RWPE2 (cell line): ENCODE data around the gene CFAP126.
"Not testable (repeated sequence)": the region's sequence is repeated elsewhere in the genome, so short reads cannot be mapped to it uniquely, and the experiment has no call there.

Source experiments
- ATAC-seq: fragments of 200-7000 bp; cut with Tn5 transposase; 3 replicates; pipeline ENCODE4 v1.9.1; 2021; ENCODE audit warnings: low read depth
- DNase-seq: peaks from one replicate; pipeline ENCODE4 v3.0.0-alpha.2; 2020; ENCODE audit warnings: low spot score
- H3K27ac ChIP-seq: fragments of 450-650 bp; 2 replicates; pipeline ENCODE4 v1.5.1; 2017; ENCODE audit warnings: mild to moderate bottlenecking; ENCODE audit not compliant: poor library complexity, severe bottlenecking
- H3K27me3 ChIP-seq: fragments of 250-450 bp; sonication (Bioruptor Pico); 2 replicates; pipeline ENCODE4 v1.5.1; 2021; ENCODE audit warnings: mild to moderate bottlenecking, moderate library complexity; ENCODE audit not compliant: insufficient read depth, poor library complexity, severe bottlenecking
- H3K36me3 ChIP-seq: fragments of 250-450 bp; sonication (Bioruptor Pico); 2 replicates; pipeline ENCODE4 v1.5.1; 2020; ENCODE audit warnings: low read depth, mild to moderate bottlenecking, moderate library complexity
- H3K4me1 ChIP-seq: fragments of 250-450 bp; sonication (Bioruptor Pico); 2 replicates; pipeline ENCODE4 v1.5.1; 2021; ENCODE audit warnings: mild to moderate bottlenecking, moderate library complexity; ENCODE audit not compliant: insufficient read depth, poor library complexity, severe bottlenecking
- H3K4me3 ChIP-seq: fragments of 250-450 bp; sonication (Bioruptor Pico); 2 replicates; pipeline ENCODE4 v1.5.1; 2021; ENCODE audit warnings: mild to moderate bottlenecking, moderate library complexity; ENCODE audit not compliant: severe bottlenecking
- H3K9me3 ChIP-seq: fragments of 250-450 bp; sonication (Bioruptor Pico); 2 replicates; pipeline ENCODE4 v1.5.1; 2021; ENCODE audit warnings: mild to moderate bottlenecking, moderate library complexity; ENCODE audit not compliant: severe bottlenecking
- TF ChIP-seq, protein P1 (sequence below): fragments of 450-650 bp; IDR thresholded peaks from one replicate; pipeline ENCODE4 v1.5.1; 2017; ENCODE audit warnings: mild to moderate bottlenecking, moderate library complexity; ENCODE audit not compliant: poor library complexity, severe bottlenecking

Gene CFAP126, protein sequence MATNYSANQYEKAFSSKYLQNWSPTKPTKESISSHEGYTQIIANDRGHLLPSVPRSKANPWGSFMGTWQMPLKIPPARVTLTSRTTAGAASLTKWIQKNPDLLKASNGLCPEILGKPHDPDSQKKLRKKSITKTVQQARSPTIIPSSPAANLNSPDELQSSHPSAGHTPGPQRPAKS

DNA sequence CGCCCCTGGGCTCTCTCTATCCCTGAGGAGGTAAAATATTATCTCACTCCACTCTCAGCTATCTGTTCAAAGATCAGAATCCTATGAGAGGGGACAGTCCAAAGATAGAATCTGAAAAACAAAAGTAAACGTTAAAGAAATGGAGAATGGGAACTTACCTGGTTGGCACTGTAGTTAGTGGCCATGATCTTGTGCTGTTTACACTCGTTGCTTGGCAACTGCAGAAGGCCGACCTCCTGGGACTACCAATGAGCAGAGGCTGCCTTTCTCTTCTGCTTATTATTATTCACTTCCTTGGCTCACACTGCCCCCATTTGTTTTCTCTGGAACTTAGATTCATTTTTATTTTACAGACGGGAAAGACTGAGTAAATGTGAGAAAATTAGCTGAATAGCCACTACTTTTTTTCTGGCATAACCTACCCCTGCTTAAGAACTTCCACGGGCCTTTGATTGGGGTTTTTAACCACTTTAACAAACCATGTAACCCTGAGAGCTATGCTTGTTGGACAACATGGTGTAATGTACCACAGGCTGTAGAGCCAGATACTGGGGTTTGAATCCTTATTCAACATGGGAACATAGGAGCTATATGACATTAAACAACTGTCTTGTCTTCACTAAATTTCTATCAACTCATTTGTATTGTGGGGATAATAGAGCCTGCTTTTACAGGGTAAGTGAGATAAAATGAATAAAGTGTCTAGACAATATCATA is at the start of gene CFAP126:
Gene CFAP126, minus strand, starts transcription at position 193 of the 717 bp plus-strand sequence. Its CDS starts 8 bp downstream, at position 185.
- ATAC-seq = peak; percentile 98
- Histone ChIP-seq H3K27ac (no peak within 1 kb of the TSS), H3K9me3 (no peaks in the 10 kb centered on the region), H3K27me3 (no peaks in the 10 kb centered on the region), H3K4me1 (no peaks in the 10 kb centered on the region), H3K36me3 (peaks cover 26% of the 10 kb centered on the region), H3K4me3 (no peak within 1 kb of the TSS)
- no peak for DNase-seq
- TF ChIP-seq, protein P1, sequence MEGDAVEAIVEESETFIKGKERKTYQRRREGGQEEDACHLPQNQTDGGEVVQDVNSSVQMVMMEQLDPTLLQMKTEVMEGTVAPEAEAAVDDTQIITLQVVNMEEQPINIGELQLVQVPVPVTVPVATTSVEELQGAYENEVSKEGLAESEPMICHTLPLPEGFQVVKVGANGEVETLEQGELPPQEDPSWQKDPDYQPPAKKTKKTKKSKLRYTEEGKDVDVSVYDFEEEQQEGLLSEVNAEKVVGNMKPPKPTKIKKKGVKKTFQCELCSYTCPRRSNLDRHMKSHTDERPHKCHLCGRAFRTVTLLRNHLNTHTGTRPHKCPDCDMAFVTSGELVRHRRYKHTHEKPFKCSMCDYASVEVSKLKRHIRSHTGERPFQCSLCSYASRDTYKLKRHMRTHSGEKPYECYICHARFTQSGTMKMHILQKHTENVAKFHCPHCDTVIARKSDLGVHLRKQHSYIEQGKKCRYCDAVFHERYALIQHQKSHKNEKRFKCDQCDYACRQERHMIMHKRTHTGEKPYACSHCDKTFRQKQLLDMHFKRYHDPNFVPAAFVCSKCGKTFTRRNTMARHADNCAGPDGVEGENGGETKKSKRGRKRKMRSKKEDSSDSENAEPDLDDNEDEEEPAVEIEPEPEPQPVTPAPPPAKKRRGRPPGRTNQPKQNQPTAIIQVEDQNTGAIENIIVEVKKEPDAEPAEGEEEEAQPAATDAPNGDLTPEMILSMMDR = peak; percentile 20

DNA sequence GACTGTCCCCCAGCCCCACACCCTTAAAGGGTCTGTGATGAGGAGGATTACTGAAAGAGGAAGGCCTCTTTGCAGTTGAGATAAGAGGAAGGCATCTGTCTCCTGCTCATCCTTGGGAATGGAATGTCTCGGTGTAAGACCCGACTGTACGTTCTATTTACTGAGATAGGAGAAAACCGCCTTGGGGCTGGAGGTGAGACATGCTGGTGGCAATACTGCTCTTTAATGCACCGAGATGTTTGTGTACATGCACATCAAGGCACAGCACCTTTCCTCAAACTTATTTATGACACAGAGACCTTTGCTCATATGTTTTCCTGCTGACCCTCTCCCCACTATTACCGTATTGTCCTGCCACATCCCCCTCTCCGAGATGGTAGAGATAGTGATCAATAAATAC is 45.4 kb upstream of the CFAP126 start:
- not testable (repeated sequence) for ATAC-seq

DNA sequence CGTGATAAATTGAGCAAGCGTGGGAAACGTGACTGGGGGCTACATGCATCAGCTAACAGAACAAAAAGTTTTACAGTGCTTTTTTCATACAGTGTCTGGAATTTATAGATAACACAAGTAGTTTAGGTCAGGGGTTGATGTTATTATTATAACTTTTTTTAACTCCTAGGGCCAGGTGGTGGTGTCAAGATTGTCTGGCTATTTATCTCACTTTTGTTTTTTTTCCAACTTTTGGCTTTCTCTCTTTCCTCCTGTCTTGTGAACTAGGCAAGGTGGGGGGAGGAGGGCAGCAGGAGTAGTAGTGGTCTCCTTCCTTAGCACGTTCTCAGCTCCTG is 42.9 kb upstream of the CFAP126 start:
- not testable (repeated sequence) for H3K27me3 ChIP-seq, H3K9me3 ChIP-seq, ATAC-seq, H3K36me3 ChIP-seq, H3K27ac ChIP-seq, DNase-seq, H3K4me3 ChIP-seq, H3K4me1 ChIP-seq

More for the DNA sequence above, 45.4 kb upstream of the CFAP126 start:
- H3K36me3 ChIP-seq, H3K9me3 ChIP-seq, H3K4me3 ChIP-seq, DNase-seq, H3K27ac ChIP-seq, H3K4me1 ChIP-seq, H3K27me3 ChIP-seq: not testable (repeated sequence)

DNA sequence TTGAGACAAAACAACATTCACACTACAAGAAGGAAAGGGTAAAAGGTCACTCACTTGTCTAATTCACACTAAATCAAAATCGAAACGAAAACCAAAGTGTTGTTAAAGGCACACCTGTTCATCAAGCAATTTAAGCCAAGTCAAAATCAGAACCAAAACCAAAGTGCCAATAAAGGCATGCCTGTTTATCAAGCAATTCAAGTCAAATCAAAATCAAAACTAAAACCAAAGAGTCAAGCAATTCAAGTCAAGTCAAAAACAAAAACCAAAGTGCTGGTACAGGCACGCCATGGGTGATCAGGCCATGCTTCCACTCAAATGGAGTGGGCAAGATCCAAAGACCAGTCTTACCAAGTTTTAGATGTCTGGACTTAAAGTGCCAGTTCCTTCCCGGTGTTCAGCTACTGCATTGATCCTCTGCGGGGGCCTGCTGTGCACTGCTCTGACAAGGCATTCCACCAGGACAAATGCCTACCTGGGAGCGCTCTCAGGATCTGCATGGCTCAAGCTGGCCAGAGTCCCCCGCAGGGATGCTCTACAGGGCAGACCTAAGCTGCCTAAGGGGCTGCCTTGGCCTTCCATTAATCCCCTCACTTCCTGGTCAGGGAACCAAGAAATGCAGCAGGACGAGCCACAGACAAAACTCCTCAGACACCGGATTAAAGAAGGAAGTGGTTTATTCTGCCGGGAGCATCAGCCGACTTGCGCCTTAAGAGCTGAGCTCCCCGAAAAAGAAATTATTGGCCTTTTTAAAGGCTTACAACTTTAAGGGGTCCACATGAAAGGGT is 42.4 kb upstream of the CFAP126 start:
- H3K4me1 ChIP-seq, H3K36me3 ChIP-seq, H3K4me3 ChIP-seq, DNase-seq, H3K27me3 ChIP-seq, ATAC-seq, H3K9me3 ChIP-seq, H3K27ac ChIP-seq: not testable (repeated sequence)

DNA sequence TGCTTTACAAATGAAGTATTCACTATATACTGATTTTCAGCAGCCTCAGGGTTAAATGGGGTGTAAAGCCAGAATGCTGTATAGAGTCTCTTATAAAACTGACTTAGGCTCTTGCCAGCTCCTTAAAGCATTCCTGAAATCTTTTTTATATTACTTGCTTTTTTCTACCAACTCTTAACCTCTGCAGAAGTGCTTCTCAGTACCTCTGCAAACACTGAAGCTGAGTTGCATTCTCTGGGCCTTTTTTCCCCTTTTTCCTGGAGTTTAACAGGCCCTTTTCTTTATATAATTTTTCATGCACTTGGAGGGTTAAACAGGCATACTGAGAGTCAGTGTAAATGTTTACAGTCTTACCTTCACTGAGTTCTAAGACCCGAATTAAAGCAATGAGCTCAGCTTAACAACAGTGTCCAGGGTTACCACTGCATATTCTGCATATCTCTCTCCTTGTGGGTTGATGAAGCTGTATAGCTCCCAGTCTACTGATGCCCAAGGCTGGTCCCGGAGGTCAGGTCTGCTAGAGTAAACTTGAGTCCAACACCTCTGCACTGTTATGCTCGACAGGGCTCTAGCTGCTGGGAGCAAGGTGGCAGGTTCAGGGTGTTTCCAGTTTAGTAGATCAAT is 40.9 kb upstream of the CFAP126 start:
- ATAC-seq (no peak), DNase-seq (no peak)
- Histone ChIP-seq H3K4me3 (no peak overlapping the region), H3K9me3 (no peaks in the 10 kb centered on the region), H3K27ac (no peak overlapping the region), H3K36me3 (no peaks in the 10 kb centered on the region), H3K4me1 (no peaks in the 10 kb centered on the region), H3K27me3 (no peaks in the 10 kb centered on the region)
- TF ChIP-seq, protein P1 = no peak

DNA sequence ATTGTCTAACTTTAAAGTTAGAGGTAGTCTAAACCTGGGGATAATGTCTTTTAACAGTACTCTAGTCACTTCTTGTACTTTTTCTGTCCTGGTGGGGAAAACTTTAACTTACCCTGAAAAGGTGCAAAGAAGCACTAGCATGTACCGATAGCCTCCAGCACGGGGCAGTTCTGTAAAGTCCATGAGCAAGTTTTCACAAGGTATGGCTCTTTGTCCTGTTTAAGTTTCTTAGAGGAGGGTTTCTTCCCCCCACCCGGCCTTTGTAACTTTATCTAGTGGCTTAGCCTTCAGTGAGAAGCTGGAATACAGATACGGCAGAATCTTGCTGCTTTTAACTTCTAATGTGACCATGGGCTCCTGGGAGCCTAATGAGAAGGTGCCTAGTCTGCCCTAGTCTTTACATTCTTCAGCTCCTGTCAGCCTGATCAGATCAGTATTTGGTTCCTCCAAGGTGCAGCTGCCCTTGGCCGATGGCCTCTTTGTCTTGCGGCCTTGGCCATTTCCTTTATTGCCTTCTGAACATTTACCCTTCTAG is 39.8 kb upstream of the CFAP126 start:
- H3K4me1 ChIP-seq = no peaks in the 10 kb centered on the region
- DNase-seq = no peak
- no peak for ATAC-seq
- H3K27me3 ChIP-seq = no peaks in the 10 kb centered on the region
- H3K27ac ChIP-seq = no peak overlapping the region
- TF ChIP-seq, protein P1 = no peak
- no peaks in the 10 kb centered on the region for H3K9me3 ChIP-seq
- H3K4me3 ChIP-seq = no peak overlapping the region
- H3K36me3 ChIP-seq = no peaks in the 10 kb centered on the region

DNA sequence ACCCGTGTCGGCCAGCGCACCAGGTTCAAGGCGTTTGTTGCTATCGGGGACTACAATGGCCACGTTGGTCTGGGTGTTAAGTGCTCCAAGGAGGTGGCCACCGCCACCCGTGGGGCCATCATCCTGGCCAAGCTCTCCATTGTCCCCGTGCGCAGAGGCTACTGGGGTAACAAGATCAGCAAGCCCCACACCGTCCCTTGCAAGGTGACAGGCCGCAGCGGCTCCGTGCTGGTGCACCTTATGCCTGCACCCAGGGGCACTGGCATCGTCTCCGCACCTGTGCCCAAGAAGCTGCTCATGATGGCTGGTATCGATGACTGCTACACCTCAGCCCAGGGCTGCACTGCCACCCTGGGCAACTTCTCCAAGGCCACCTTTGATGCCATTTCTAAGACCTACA is 38.9 kb upstream of the CFAP126 start:
- not testable (repeated sequence) for ATAC-seq, H3K4me3 ChIP-seq, DNase-seq, H3K27me3 ChIP-seq, H3K27ac ChIP-seq, H3K4me1 ChIP-seq, H3K9me3 ChIP-seq, H3K36me3 ChIP-seq
